Astrocyte (in vitro differentiated cells and primary cell): Measurements from ENCODE around the gene ACD. TPM values are rescaled to one million over a fixed set of nuclear protein-coding genes. Genes with fewer than 3 reads are reported as not detected.

Experiments used
- DNase-seq: peaks from one replicate; pipeline ENCODE4 v3.0.0-alpha.2; 2010; ENCODE audit warnings: low read depth
- FAIRE-seq: peaks from 2 replicates; lab custom pipeline; 2011; peaks lifted over from hg19 to GRCh38; lab: Jason Lieb, UNC
- H2AFZ ChIP-seq: 2 replicates; pipeline ENCODE4 v1.6.0; 2012; ENCODE audit warnings: low read depth, low read length, inconsistent platforms
- H3K27ac ChIP-seq: 2 replicates; pipeline ENCODE4 v1.5.1; 2011; ENCODE audit warnings: low read depth, low read length, inconsistent platforms
- H3K27me3 ChIP-seq: 2 replicates; pipeline ENCODE4 v1.6.0; 2011; ENCODE audit warnings: low read length, inconsistent platforms; ENCODE audit not compliant: insufficient read depth
- H3K36me3 ChIP-seq: 2 replicates; pipeline ENCODE4 v1.5.1; 2011; ENCODE audit warnings: low read length, inconsistent platforms; ENCODE audit not compliant: insufficient read depth
- H3K4me1 ChIP-seq: 2 replicates; pipeline ENCODE4 v1.5.1; 2011; ENCODE audit warnings: low read length, inconsistent platforms; ENCODE audit not compliant: insufficient read depth
- H3K4me2 ChIP-seq: 2 replicates; pipeline ENCODE4 v1.6.0; 2012; ENCODE audit warnings: low read length, inconsistent platforms
- H3K4me3 ChIP-seq: 2 replicates; pipeline ENCODE4 v1.5.1; 2011; ENCODE audit warnings: low read depth, mild to moderate bottlenecking, low read length, inconsistent platforms; ENCODE audit not compliant: insufficient read depth
- H3K79me2 ChIP-seq: 2 replicates; pipeline ENCODE4 v1.6.0; 2012; ENCODE audit warnings: mild to moderate bottlenecking, low read length, inconsistent platforms; ENCODE audit not compliant: insufficient read depth
- H3K9ac ChIP-seq: 2 replicates; pipeline ENCODE4 v1.6.0; 2012; ENCODE audit warnings: mild to moderate bottlenecking, low read length, inconsistent platforms
- H3K9me3 ChIP-seq: 2 replicates; pipeline ENCODE4 v1.5.1; 2012; ENCODE audit warnings: low read depth, mild to moderate bottlenecking, low read length, inconsistent platforms; ENCODE audit not compliant: insufficient read depth
- H4K20me1 ChIP-seq: 2 replicates; pipeline ENCODE4 v1.6.0; 2012; ENCODE audit warnings: low read length, inconsistent platforms; ENCODE audit not compliant: insufficient read depth
- H3K27ac Mint-ChIP-seq: one replicate; pipeline ENCODE4 v1.8.0; 2021; ENCODE audit warnings: mild to moderate bottlenecking, mixed read lengths; ENCODE audit not compliant: unreplicated experiment
- H3K27me3 Mint-ChIP-seq: one replicate; pipeline ENCODE4 v1.8.0; 2021; ENCODE audit warnings: low read depth, mixed read lengths; ENCODE audit not compliant: unreplicated experiment
- H3K36me3 Mint-ChIP-seq: one replicate; pipeline ENCODE4 v1.8.0; 2021; ENCODE audit warnings: low read depth, mixed read lengths; ENCODE audit not compliant: unreplicated experiment
- H3K4me1 Mint-ChIP-seq: one replicate; pipeline ENCODE4 v1.8.0; 2021; ENCODE audit warnings: low read depth, mixed read lengths; ENCODE audit not compliant: unreplicated experiment
- H3K4me3 Mint-ChIP-seq: one replicate; pipeline ENCODE4 v1.8.0; 2021; ENCODE audit warnings: mild to moderate bottlenecking, moderate library complexity, mixed read lengths; ENCODE audit not compliant: unreplicated experiment
- H3K9me3 Mint-ChIP-seq: one replicate; pipeline ENCODE4 v1.8.0; 2021; ENCODE audit warnings: mild to moderate bottlenecking, mixed read lengths; ENCODE audit not compliant: unreplicated experiment
- CTCF ChIP-seq: IDR thresholded peaks from 2 replicates; pipeline ENCODE4 v1.5.1; 2011; ENCODE audit warnings: low read depth, mild to moderate bottlenecking, inconsistent platforms, low read length, moderate library complexity; ENCODE audit not compliant: insufficient read depth
- EZH2 ChIP-seq: IDR thresholded peaks from 2 replicates; pipeline ENCODE4 v1.6.1; 2012; ENCODE audit warnings: mild to moderate bottlenecking, low read length, inconsistent platforms; ENCODE audit not compliant: insufficient read depth
- total RNA-seq: library from RNA; stranded (reverse); gene quantifications from 2 replicates; pipeline ENCODE4 v1.2.1, GENCODE V29; 2021

ACD gene
- total RNA-seq, 1 donor from 2014 or later: 11.8 TPM

GRCh38 chr16:67704110-67704509 is 44.0 kb upstream of the ACD start:
- Histone ChIP-seq H3K79me2 (peaks cover 59% of the 10 kb centered on the region), H3K27ac (no peak overlapping the region), H3K4me2 (no peak overlapping the region), H3K9ac (no peak overlapping the region), H4K20me1 (peaks cover 60% of the 10 kb centered on the region), H3K9me3 (no peaks in the 10 kb centered on the region), H3K4me1 (no peaks in the 10 kb centered on the region), H2AFZ (no peak overlapping the region), H3K4me3 (no peak overlapping the region), H3K36me3 (no peaks in the 10 kb centered on the region), H3K27me3 (no peaks in the 10 kb centered on the region)
- Mint-ChIP-seq H3K36me3 (no peaks in the 10 kb centered on the region), H3K27ac (no peak overlapping the region), H3K9me3 (no peaks in the 10 kb centered on the region), H3K4me3 (no peak overlapping the region), H3K27me3 (no peaks in the 10 kb centered on the region), H3K4me1 (no peaks in the 10 kb centered on the region)
- FAIRE-seq (no peak), DNase-seq (no peak)
- TF ChIP-seq CTCF (no peak), EZH2 (no peak)

DNA sequence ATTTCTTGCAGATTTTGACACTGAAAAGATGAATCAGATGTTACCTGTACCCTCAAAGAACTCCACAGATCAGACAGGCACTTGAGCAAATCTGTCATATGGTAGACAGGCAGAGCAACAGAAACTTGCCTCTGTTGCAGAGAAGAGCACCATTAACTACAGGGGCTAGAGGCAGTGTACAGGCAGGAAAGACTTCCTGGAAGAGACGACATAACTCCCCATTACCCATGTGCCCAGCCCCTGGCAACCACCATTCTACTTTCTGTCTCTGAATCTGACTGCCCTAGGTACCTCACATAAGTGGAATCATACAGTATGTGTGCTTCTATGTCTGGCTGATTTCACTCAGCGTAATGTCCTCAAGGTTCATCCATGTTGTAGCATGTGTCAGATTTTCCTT is 43.6 kb upstream of the ACD start:
- no peak overlapping the region for H2AFZ ChIP-seq
- Mint-ChIP-seq H3K27me3 (no peaks in the 10 kb centered on the region), H3K4me3 (no peak overlapping the region), H3K27ac (no peak overlapping the region), H3K36me3 (peaks cover 1% of the 10 kb centered on the region), H3K9me3 (no peaks in the 10 kb centered on the region), H3K4me1 (no peaks in the 10 kb centered on the region)
- no peak overlapping the region for H3K4me3 ChIP-seq
- H3K9ac ChIP-seq: no peak overlapping the region
- FAIRE-seq (no peak), DNase-seq (no peak)
- no peaks in the 10 kb centered on the region for H3K27me3 ChIP-seq
- TF ChIP-seq EZH2 (no peak), CTCF (no peak)
- no peaks in the 10 kb centered on the region for H3K9me3 ChIP-seq
- H3K27ac ChIP-seq: no peak overlapping the region
- peaks cover 56% of the 10 kb centered on the region for H3K79me2 ChIP-seq
- H3K4me1 ChIP-seq: no peaks in the 10 kb centered on the region
- H3K4me2 ChIP-seq: no peak overlapping the region
- no peaks in the 10 kb centered on the region for H3K36me3 ChIP-seq
- H4K20me1 ChIP-seq: peaks cover 56% of the 10 kb centered on the region

- Histone ChIP-seq H3K36me3 (no peaks in the 10 kb centered on the region), H3K9ac (no peak overlapping the region), H3K4me1 (no peaks in the 10 kb centered on the region), H2AFZ (no peak overlapping the region), H3K27me3 (no peaks in the 10 kb centered on the region), H3K4me3 (no peak overlapping the region), H3K27ac (no peak overlapping the region), H4K20me1 (peaks cover 54% of the 10 kb centered on the region), H3K4me2 (no peak overlapping the region), H3K79me2 (peaks cover 56% of the 10 kb centered on the region), H3K9me3 (no peaks in the 10 kb centered on the region)
- DNase-seq: no peak
- no peaks in the 10 kb centered on the region for H3K4me1 Mint-ChIP-seq
- H3K27ac Mint-ChIP-seq: no peak overlapping the region
- TF ChIP-seq CTCF: no peak
- TF ChIP-seq EZH2: no peak
- no peak overlapping the region for H3K4me3 Mint-ChIP-seq
- no peaks in the 10 kb centered on the region for H3K27me3 Mint-ChIP-seq
- no peaks in the 10 kb centered on the region for H3K9me3 Mint-ChIP-seq
- FAIRE-seq: no peak
- H3K36me3 Mint-ChIP-seq: peaks cover 8% of the 10 kb centered on the region
Observed at GRCh38 chr16:67702130-67702529, 42.1 kb upstream of the ACD start.
